Measurements from ENCODE around the gene POU6F1.

The POU6F1 gene

DNA sequence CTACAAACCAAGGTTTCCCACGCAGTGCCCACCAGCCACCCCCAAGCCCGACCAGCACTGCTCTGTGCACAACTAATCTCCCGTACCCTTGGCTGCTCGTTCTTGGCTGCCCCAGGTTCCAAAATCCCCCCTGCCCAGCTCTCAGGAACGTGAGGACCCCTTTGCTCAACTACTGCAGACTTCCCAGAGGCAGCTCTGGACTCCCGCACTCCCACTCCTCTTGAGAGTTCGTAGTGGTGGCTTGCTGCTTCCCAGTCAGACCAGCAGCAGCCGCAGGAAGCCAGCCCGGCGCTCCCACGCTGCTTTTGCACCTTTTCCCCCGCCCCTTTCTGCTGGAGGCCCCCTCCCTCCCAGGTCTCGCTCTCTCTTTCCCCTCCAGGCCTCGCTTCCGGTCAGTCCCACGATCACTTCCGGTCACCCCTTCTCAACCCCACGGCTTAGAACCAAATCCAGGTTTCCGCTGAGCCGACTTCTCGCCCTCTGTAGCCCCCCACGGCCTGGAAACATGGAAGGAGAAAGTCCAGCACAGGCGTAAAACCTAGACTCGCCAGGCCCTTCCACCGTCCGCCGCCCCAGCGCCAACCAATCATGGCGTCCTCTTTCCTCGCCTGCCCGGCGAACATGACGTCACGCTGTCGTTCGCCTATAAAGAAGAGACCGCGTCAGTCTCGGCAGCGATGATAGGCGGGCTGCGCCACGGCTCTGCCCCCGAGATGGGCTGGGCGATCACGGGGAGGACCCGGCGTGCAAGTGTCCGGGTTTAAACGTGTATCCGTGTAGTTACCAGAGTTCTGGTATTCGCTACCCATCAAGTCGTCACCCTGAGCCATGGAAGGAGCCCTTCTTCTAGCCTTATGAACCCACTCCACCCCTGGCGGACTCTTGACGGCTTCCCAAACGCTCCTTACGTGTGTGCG, 45.1 kb downstream of the POU6F1 start, which contains the start of gene TFCP2:
Gene TFCP2 (minus strand): TSS at position 621 of the 917 bp plus-strand sequence. CDS start 713 bp downstream, outside the sequence.
- Histone ChIP-seq H3K9ac (ENCODE audit: low read depth, low read length, poor library complexity, severe bottlenecking) (no peak within 1 kb of the TSS), H3K9me3 (ENCODE audit: insufficient read depth, low read depth, low read length) (no peaks in the 10 kb centered on the region), H3K4me3 (ENCODE audit: low read length, poor library complexity, severe bottlenecking) (no peak within 1 kb of the TSS), H4K20me1 (ENCODE audit: insufficient read depth, low read length, poor library complexity, severe bottlenecking) (no peaks in the 10 kb centered on the region), H3K4me2 (ENCODE audit: low read depth, low read length, poor library complexity, severe bottlenecking) (no peak within 1 kb of the TSS), H3K36me3 (ENCODE audit: insufficient read depth, low read length) (no peaks in the 10 kb centered on the region), H3F3A (ENCODE audit: low read depth) (no peaks in the 10 kb centered on the region), H3K9me2 (replicated peaks; ENCODE audit: low read depth, low read length) (no peaks in the 10 kb centered on the region), H3K79me2 (ENCODE audit: insufficient read depth, low read length) (no peaks in the 10 kb centered on the region), H3K27me3 (ENCODE audit: insufficient read depth, low read length, poor library complexity, severe bottlenecking) (no peaks in the 10 kb centered on the region), H2AFZ (ENCODE audit: low read length) (no peak within 1 kb of the TSS), H3K4me1 (ENCODE audit: insufficient read depth, low read length, poor library complexity, severe bottlenecking) (no peaks in the 10 kb centered on the region)
- no peak for TF ChIP-seq EZH2phosphoT487 (IDR thresholded peaks at IDR 0.05; ENCODE audit: borderline replicate concordance)
- TF ChIP-seq, protein P1, sequence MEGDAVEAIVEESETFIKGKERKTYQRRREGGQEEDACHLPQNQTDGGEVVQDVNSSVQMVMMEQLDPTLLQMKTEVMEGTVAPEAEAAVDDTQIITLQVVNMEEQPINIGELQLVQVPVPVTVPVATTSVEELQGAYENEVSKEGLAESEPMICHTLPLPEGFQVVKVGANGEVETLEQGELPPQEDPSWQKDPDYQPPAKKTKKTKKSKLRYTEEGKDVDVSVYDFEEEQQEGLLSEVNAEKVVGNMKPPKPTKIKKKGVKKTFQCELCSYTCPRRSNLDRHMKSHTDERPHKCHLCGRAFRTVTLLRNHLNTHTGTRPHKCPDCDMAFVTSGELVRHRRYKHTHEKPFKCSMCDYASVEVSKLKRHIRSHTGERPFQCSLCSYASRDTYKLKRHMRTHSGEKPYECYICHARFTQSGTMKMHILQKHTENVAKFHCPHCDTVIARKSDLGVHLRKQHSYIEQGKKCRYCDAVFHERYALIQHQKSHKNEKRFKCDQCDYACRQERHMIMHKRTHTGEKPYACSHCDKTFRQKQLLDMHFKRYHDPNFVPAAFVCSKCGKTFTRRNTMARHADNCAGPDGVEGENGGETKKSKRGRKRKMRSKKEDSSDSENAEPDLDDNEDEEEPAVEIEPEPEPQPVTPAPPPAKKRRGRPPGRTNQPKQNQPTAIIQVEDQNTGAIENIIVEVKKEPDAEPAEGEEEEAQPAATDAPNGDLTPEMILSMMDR (conservative IDR thresholded peaks at IDR 0.05; ENCODE audit: low read length), result no peak

DNA sequence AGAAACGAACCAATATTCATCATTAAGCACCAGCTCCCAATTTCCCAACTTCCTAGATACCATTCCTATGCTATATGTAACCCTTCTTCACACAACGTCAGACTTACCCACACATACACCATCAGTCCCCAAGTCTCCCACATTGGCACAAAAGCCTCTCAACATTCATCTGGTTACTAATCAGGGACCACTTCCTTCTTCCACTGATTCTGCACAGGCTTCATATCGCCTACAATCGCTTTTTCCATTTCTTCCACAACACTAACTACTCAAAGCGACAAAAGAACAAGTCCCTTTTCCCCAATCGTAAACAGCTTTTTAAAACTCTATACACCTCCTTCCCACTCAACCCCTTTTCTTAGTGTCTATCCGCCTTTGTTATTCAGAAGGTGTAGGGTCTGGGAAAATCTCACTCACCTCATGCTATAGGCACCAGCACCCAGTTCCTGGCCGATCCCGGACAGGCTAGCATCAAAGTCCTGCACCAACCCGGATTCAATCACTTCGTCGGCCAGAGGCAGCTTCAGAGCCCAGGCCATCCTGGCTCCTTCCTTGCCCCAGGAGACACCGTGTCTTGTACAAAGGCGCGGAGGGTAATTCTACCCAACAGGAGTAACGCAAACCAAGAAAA, 45.9 kb downstream of the POU6F1 start:
- no peaks in the 10 kb centered on the region for H3K9me2 ChIP-seq (replicated peaks; ENCODE audit: low read depth, low read length)
- no peaks in the 10 kb centered on the region for H3K4me1 ChIP-seq (ENCODE audit: insufficient read depth, low read length, poor library complexity, severe bottlenecking)
- no peaks in the 10 kb centered on the region for H3F3A ChIP-seq (ENCODE audit: low read depth)
- no peaks in the 10 kb centered on the region for H3K79me2 ChIP-seq (ENCODE audit: insufficient read depth, low read length)
- no peak for TF ChIP-seq EZH2phosphoT487 (IDR thresholded peaks at IDR 0.05; ENCODE audit: borderline replicate concordance)
- TF ChIP-seq, protein P1 (conservative IDR thresholded peaks at IDR 0.05; ENCODE audit: low read length), result no peak
- H2AFZ ChIP-seq (ENCODE audit: low read length), result no peak overlapping the region
- H4K20me1 ChIP-seq (ENCODE audit: insufficient read depth, low read length, poor library complexity, severe bottlenecking), result no peaks in the 10 kb centered on the region
- no peak overlapping the region for H3K9ac ChIP-seq (ENCODE audit: low read depth, low read length, poor library complexity, severe bottlenecking)
- H3K4me2 ChIP-seq (ENCODE audit: low read depth, low read length, poor library complexity, severe bottlenecking), result no peak overlapping the region
- H3K27me3 ChIP-seq (ENCODE audit: insufficient read depth, low read length, poor library complexity, severe bottlenecking), result no peaks in the 10 kb centered on the region
- H3K9me3 ChIP-seq (ENCODE audit: insufficient read depth, low read depth, low read length), result no peaks in the 10 kb centered on the region
- H3K4me3 ChIP-seq (ENCODE audit: low read length, poor library complexity, severe bottlenecking), result no peak overlapping the region
- H3K36me3 ChIP-seq (ENCODE audit: insufficient read depth, low read length), result no peaks in the 10 kb centered on the region

DNA sequence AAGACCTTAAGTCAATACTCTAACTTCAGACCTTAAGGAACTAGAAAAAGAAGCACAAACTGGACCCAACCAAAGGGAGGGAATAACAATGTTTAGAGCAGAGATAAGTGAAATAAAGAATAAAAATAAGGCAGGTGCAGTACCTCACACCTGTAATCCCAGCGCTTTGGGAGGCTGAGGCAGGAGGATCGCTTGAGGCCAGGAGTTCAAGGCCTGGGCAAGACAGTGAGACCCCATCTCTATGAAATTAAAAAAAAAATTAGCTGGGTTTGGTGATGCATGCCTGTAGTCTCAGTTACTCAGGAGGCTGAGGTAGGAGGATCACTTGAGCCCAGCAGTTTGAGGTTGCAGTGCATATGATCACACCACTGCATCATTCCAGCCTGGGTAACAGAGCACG, 54.1 kb downstream of the POU6F1 start:
- Histone ChIP-seq H2AFZ (ENCODE audit: low read length) (no peak overlapping the region), H3K9me3 (ENCODE audit: insufficient read depth, low read depth, low read length) (no peaks in the 10 kb centered on the region), H3F3A (ENCODE audit: low read depth) (no peaks in the 10 kb centered on the region), H3K4me3 (ENCODE audit: low read length, poor library complexity, severe bottlenecking) (no peak overlapping the region), H3K79me2 (ENCODE audit: insufficient read depth, low read length) (no peaks in the 10 kb centered on the region), H3K27me3 (ENCODE audit: insufficient read depth, low read length, poor library complexity, severe bottlenecking) (no peaks in the 10 kb centered on the region), H3K36me3 (ENCODE audit: insufficient read depth, low read length) (no peaks in the 10 kb centered on the region), H3K4me1 (ENCODE audit: insufficient read depth, low read length, poor library complexity, severe bottlenecking) (no peaks in the 10 kb centered on the region), H4K20me1 (ENCODE audit: insufficient read depth, low read length, poor library complexity, severe bottlenecking) (no peaks in the 10 kb centered on the region), H3K9ac (ENCODE audit: low read depth, low read length, poor library complexity, severe bottlenecking) (no peak overlapping the region), H3K9me2 (replicated peaks; ENCODE audit: low read depth, low read length) (no peaks in the 10 kb centered on the region), H3K4me2 (ENCODE audit: low read depth, low read length, poor library complexity, severe bottlenecking) (no peak overlapping the region)
- TF ChIP-seq, protein P1 (conservative IDR thresholded peaks at IDR 0.05; ENCODE audit: low read length), result no peak
- TF ChIP-seq EZH2phosphoT487 (IDR thresholded peaks at IDR 0.05; ENCODE audit: borderline replicate concordance), result no peak

Data from Loucy (cell line).